Hepatic stellate cell (primary cell): ENCODE data around the gene LTB4R.
"Not testable (repeated sequence)": the region's sequence is repeated elsewhere in the genome, so short reads cannot be mapped to it uniquely, and the experiment has no call there.

Experiments used
- DNase-seq: peaks from one replicate; pipeline ENCODE4 v3.0.0; 2011; ENCODE audit warnings: low spot score

Gene LTB4R

GRCh38 chr14:24323341-24323740 is 12.0 kb downstream of the LTB4R start:
- DNase-seq = no peak

DNA sequence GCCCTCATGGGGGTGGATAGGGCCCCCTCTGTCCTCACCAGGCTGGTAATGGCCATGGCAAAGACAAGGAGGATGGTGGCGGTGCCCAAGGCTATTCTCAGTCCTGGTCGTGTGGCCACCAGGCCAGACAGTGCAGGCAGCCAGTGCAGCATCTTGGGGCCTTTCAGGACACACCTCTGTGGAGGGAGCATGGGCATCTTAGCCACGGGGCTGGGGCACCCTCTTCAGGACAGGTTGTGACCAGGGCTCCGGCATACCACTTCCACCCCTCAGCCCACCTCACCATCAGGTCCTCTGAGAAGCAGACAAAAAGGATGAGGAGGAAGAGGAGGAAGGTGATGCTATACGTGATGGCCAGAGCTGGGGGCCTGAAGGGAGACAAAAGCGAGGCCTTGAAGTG is 12.7 kb downstream of the LTB4R start:
- no peak for DNase-seq

DNA sequence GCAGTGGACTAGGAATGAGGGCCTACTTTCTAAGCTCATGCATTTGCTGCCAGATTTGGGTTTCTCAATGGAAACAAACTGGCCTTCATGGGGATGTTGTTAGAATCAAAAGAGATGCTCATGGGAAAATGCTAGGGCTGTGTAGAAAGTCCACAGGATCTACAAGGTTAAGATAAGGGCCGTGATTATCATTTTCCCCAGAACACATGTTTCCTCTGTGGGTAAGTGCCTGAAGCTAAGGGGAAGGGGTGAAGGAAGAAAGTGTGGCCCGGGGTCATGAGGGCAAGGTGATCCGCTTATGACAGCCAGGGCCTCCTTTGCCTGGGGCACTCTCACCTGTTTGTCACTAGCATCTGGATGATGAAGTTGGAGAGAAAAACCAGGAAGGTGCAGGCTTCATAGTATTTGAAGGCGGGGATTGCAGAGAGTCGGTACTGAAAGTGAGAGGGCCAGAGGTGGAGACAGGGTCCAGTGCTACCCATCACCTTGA is 13.8 kb downstream of the LTB4R start:
- no peak for DNase-seq

DNA sequence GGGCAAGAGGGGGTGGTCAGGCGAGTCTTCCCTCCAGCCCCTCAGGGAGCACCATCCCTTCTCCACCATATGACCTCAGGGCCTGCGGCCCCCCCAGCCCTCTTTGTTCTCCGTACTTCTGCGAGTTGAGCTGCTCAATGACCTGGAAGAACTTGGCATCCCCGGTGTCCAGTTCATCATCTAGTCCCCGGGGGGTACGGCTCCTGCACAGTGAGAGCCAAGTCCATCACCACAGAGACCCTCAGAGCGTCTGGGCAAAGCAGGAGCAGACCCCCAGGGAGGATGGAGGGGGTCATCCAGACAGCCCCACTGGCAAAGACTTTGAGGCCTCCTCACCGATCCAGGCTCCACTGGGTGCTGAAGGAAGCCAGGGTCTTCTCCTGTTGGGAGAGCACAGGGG is 14.7 kb downstream of the LTB4R start:
- no peak for DNase-seq

- DNase-seq = no peak
Observed at GRCh38 chr14:24327303-24327702, 16.0 kb downstream of the LTB4R start.

DNA sequence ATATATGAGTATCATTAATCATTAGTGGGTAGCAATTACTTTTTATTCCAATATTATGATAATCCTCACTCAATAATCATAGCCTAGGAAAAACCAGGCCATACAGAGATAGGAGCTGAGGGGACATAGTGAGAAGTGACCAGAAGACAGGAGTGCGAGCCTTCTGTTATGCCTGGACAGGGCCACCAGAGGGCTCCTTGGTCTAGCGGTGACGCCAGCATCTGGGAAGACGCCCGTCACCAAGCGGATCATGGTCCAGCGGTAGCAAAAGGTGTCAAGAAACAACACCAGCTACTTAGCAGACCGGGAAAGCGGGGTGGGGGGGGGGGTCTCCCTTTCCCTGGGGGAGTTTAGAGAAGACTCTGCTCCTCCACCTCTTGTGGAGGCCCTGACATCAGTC is 16.6 kb downstream of the LTB4R start:
- not testable (repeated sequence) for DNase-seq

- no peak for DNase-seq
Observed at GRCh38 chr14:24329073-24329663, 17.9 kb downstream of the LTB4R start.

- DNase-seq = no peak
Observed at GRCh38 chr14:24329736-24330135, 18.4 kb downstream of the LTB4R start.

GRCh38 chr14:24330973-24331674 is 19.8 kb downstream of the LTB4R start:
- no peak for DNase-seq

GRCh38 chr14:24331731-24332267 is 20.5 kb downstream of the LTB4R start:
- DNase-seq = no peak

DNA sequence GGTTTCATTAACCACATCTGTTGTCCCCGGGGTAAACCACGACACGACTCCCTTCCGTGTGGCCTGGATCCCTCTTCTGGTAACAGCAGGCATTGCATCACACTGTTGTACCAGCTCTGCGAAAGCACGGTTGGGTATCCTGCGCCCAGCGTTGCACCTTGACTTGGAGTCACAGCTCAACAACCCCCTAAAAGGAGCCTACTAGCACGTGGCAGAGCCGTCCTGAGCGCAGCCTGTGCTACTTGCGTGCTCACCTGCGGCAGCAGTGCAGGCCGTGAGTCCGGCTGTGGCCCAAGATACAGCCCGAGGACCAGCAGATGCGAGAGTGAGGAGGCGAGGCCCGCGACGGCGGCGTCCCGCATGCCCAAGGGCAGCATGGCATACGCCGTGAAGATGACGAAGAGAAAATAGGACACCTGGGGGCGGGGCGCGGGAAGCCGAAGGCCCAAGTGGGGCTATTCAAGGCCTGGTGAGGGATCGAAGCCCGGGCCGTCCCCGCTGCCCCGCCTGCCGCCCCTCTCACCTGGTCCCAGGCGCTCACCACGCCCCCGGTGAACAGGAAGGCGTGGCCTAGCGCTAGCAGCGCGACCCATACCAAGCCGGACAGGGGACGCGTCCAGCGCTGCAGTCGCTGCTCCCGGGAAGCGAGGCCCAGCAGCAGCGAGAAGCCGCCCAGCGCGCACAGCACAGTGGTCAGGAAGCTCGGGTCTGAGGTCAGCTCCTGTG is 21.1 kb downstream of the LTB4R start:
- peak; percentile 88 for DNase-seq

- DNase-seq = peak; percentile 52
Observed at GRCh38 chr14:24334431-24335291, 23.4 kb downstream of the LTB4R start, which contains the start of gene ADCY4. Gene ADCY4, minus strand, starts transcription at chr14:24335071. Its CDS starts 419 bp downstream, at chr14:24334652.

- DNase-seq = peak; percentile 46
Observed at GRCh38 chr14:24335461-24336171, 24.3 kb downstream of the LTB4R start.

DNA sequence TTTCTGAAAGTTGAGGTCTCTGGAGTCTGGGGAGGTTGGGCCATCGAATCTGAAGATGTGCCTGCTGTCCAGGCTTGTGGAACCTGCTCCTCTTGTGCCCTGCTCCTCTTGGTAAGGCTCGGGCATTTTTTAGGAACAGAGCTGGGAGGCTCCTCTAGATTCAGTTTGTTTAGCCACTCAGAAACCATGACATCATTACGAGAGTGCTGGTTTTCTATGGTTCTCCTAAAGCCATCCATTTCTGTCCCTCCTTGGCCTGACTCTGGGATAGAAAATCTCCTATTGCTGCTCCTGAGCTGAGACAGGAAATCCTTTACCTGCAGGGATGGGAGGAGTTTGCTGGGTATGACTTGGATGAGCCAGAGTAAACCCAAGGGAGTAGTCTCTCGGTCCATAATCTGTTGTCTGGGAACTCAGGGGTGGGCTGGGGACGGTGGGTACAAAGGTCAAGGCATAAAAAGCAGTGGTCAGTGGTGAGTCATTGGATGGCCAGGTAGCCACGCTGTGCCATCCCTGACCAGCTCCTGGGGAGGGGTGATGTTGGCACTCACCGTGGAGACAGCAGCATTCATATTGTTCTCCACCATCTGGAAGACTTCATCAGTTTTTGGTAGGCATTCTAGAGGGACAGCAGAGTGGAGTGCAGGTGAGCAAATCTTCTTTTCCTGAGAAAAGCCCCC is 26.0 kb downstream of the LTB4R start:
- DNase-seq = no peak

- DNase-seq = no peak
Observed at GRCh38 chr14:24337824-24338175, 26.5 kb downstream of the LTB4R start.

GRCh38 chr14:24338843-24339242 is 27.5 kb downstream of the LTB4R start:
- DNase-seq = no peak

- DNase-seq = no peak
Observed at GRCh38 chr14:24339284-24340151, 28.2 kb downstream of the LTB4R start, which contains the start of gene RIPK3. Gene RIPK3, minus strand, starts transcription at chr14:24339991. Its CDS starts 165 bp downstream, at chr14:24339826.

DNA sequence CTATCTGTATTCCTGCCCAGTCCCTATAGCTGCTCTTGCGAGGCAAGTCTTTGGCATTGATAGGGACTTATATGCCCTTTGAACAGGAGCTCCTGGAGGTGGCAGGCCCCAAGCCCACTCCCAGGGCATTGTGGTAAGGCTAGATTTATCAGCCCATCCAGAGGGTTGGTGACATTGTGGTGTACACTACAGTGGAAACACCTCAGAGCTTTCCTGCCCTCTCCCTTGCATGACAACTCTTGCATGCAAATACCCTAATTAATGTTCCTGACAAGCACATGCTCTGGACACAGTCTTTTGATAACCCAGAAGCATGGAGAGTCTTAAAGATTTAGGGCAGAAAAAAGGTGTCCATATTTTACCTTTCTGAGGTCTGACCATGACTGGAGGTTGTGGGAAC is 29.3 kb downstream of the LTB4R start:
- DNase-seq = no peak

GRCh38 chr14:24342889-24343288 is 31.6 kb downstream of the LTB4R start:
- no peak for DNase-seq
